ENCODE measurements around the gene IGSF3.
"Not testable (repeated sequence)": the region's sequence is repeated elsewhere in the genome, so short reads cannot be mapped to it uniquely, and the experiment has no call there.

The IGSF3 gene

GRCh38 chr1:116663821-116664220 lies 3.7 kb downstream of the IGSF3 start:
- Mint-ChIP-seq H3K4me1 (no peaks in the 10 kb centered on the region), H3K4me3 (no peak overlapping the region), H3K27me3 (peaks cover 16% of the 10 kb centered on the region), H3K9me3 (no peaks in the 10 kb centered on the region), H3K27ac (no peak overlapping the region), H3K36me3 (no peaks in the 10 kb centered on the region)
- DNase-seq (ENCODE audit: low spot score in 2 of 2) = no peak
- no peak for ATAC-seq (ENCODE audit: low read depth)

GRCh38 chr1:116661633-116662032 lies 5.9 kb downstream of the IGSF3 start:
- Mint-ChIP-seq H3K9me3 (no peaks in the 10 kb centered on the region), H3K36me3 (no peaks in the 10 kb centered on the region), H3K27ac (no peak overlapping the region), H3K4me3 (no peak overlapping the region), H3K4me1 (no peaks in the 10 kb centered on the region), H3K27me3 (peaks cover 11% of the 10 kb centered on the region)
- ATAC-seq (ENCODE audit: low read depth) (no peak), DNase-seq (ENCODE audit: low spot score in 2 of 2) (no peak)

GRCh38 chr1:116658645-116659044 lies 8.9 kb downstream of the IGSF3 start:
- not testable (repeated sequence) for H3K27ac Mint-ChIP-seq; H3K36me3 Mint-ChIP-seq; DNase-seq (ENCODE audit: low spot score in 2 of 2); H3K9me3 Mint-ChIP-seq; H3K27me3 Mint-ChIP-seq; ATAC-seq (ENCODE audit: low read depth); H3K4me1 Mint-ChIP-seq; H3K4me3 Mint-ChIP-seq

GRCh38 chr1:116657836-116658235 lies 9.7 kb downstream of the IGSF3 start:
- not testable (repeated sequence) for H3K9me3 Mint-ChIP-seq; ATAC-seq (ENCODE audit: low read depth); H3K36me3 Mint-ChIP-seq; H3K27ac Mint-ChIP-seq; DNase-seq (ENCODE audit: low spot score in 2 of 2); H3K4me1 Mint-ChIP-seq; H3K27me3 Mint-ChIP-seq; H3K4me3 Mint-ChIP-seq

GRCh38 chr1:116654351-116654750 lies 13.2 kb downstream of the IGSF3 start:
- no peak for DNase-seq (ENCODE audit: low spot score in 2 of 2)
- Mint-ChIP-seq H3K4me3 (no peak overlapping the region), H3K27me3 (peaks cover 10% of the 10 kb centered on the region), H3K9me3 (no peaks in the 10 kb centered on the region), H3K4me1 (no peaks in the 10 kb centered on the region), H3K27ac (no peak overlapping the region), H3K36me3 (no peaks in the 10 kb centered on the region)
- ATAC-seq (ENCODE audit: low read depth) = no peak

GRCh38 chr1:116652598-116652997 lies 14.9 kb downstream of the IGSF3 start:
- H3K4me1 Mint-ChIP-seq; DNase-seq (ENCODE audit: low spot score in 2 of 2); H3K4me3 Mint-ChIP-seq; ATAC-seq (ENCODE audit: low read depth); H3K27ac Mint-ChIP-seq; H3K9me3 Mint-ChIP-seq; H3K36me3 Mint-ChIP-seq: not testable (repeated sequence)
- peaks cover 11% of the 10 kb centered on the region for H3K27me3 Mint-ChIP-seq

GRCh38 chr1:116650781-116651180 lies 16.8 kb downstream of the IGSF3 start:
- not testable (repeated sequence) for DNase-seq (ENCODE audit: low spot score in 2 of 2); H3K27ac Mint-ChIP-seq; H3K36me3 Mint-ChIP-seq; H3K4me3 Mint-ChIP-seq; H3K4me1 Mint-ChIP-seq; H3K9me3 Mint-ChIP-seq; ATAC-seq (ENCODE audit: low read depth)
- peaks cover 11% of the 10 kb centered on the region for H3K27me3 Mint-ChIP-seq

- not testable (repeated sequence) for H3K27ac Mint-ChIP-seq; DNase-seq (ENCODE audit: low spot score in 2 of 2); H3K4me1 Mint-ChIP-seq; ATAC-seq (ENCODE audit: low read depth); H3K4me3 Mint-ChIP-seq; H3K36me3 Mint-ChIP-seq; H3K9me3 Mint-ChIP-seq
- peaks cover 11% of the 10 kb centered on the region for H3K27me3 Mint-ChIP-seq
These were observed 18.5 kb downstream of the IGSF3 start for GRCh38 chr1:116649041-116649440.

- not testable (repeated sequence) for DNase-seq (ENCODE audit: low spot score in 2 of 2); H3K4me1 Mint-ChIP-seq; H3K4me3 Mint-ChIP-seq; ATAC-seq (ENCODE audit: low read depth); H3K27ac Mint-ChIP-seq; H3K36me3 Mint-ChIP-seq; H3K9me3 Mint-ChIP-seq
- peaks cover 12% of the 10 kb centered on the region for H3K27me3 Mint-ChIP-seq
These were observed 19.2 kb downstream of the IGSF3 start for GRCh38 chr1:116648325-116648724.

GRCh38 chr1:116647186-116647585 lies 20.3 kb downstream of the IGSF3 start:
- not testable (repeated sequence) for H3K27me3 Mint-ChIP-seq; H3K36me3 Mint-ChIP-seq; H3K4me1 Mint-ChIP-seq; H3K9me3 Mint-ChIP-seq; H3K27ac Mint-ChIP-seq; H3K4me3 Mint-ChIP-seq; DNase-seq (ENCODE audit: low spot score in 2 of 2); ATAC-seq (ENCODE audit: low read depth)

GRCh38 chr1:116646673-116647170 lies 20.8 kb downstream of the IGSF3 start:
- not testable (repeated sequence) for H3K27me3 Mint-ChIP-seq; H3K4me1 Mint-ChIP-seq; H3K36me3 Mint-ChIP-seq; H3K4me3 Mint-ChIP-seq; DNase-seq (ENCODE audit: low spot score in 2 of 2); ATAC-seq (ENCODE audit: low read depth); H3K9me3 Mint-ChIP-seq; H3K27ac Mint-ChIP-seq

- H3K4me3 Mint-ChIP-seq; H3K4me1 Mint-ChIP-seq; H3K27me3 Mint-ChIP-seq; DNase-seq (ENCODE audit: low spot score in 2 of 2); ATAC-seq (ENCODE audit: low read depth); H3K27ac Mint-ChIP-seq; H3K36me3 Mint-ChIP-seq; H3K9me3 Mint-ChIP-seq: not testable (repeated sequence)
These were observed 21.5 kb downstream of the IGSF3 start for GRCh38 chr1:116645802-116646672.

- H3K9me3 Mint-ChIP-seq; ATAC-seq (ENCODE audit: low read depth); DNase-seq (ENCODE audit: low spot score in 2 of 2); H3K27ac Mint-ChIP-seq; H3K36me3 Mint-ChIP-seq; H3K4me1 Mint-ChIP-seq; H3K4me3 Mint-ChIP-seq: not testable (repeated sequence)
- peaks cover 12% of the 10 kb centered on the region for H3K27me3 Mint-ChIP-seq
These were observed 22.5 kb downstream of the IGSF3 start for GRCh38 chr1:116644993-116645392.

GRCh38 chr1:116644096-116644495 lies 23.4 kb downstream of the IGSF3 start:
- not testable (repeated sequence) for H3K27ac Mint-ChIP-seq; H3K4me3 Mint-ChIP-seq; H3K36me3 Mint-ChIP-seq; DNase-seq (ENCODE audit: low spot score in 2 of 2); H3K27me3 Mint-ChIP-seq; H3K4me1 Mint-ChIP-seq; H3K9me3 Mint-ChIP-seq; ATAC-seq (ENCODE audit: low read depth)

GRCh38 chr1:116643281-116643751 lies 24.2 kb downstream of the IGSF3 start:
- DNase-seq (ENCODE audit: low spot score in 2 of 2); H3K27me3 Mint-ChIP-seq; H3K4me3 Mint-ChIP-seq; H3K27ac Mint-ChIP-seq; H3K4me1 Mint-ChIP-seq; ATAC-seq (ENCODE audit: low read depth); H3K9me3 Mint-ChIP-seq; H3K36me3 Mint-ChIP-seq: not testable (repeated sequence)

Measured in memory B cell (primary cell).